Hair follicular keratinocyte (primary cell): ENCODE data around the gene MCM7. TPM values are rescaled to one million over a fixed set of nuclear protein-coding genes. Genes with fewer than 3 reads are reported as not detected.

Experiments
- total RNA-seq: library from RNA; depleted of rRNA; stranded (reverse); fragments of >200 nt; gene quantifications from 2 replicates; pipeline ENCODE4 v1.2.3, GENCODE V29; 2015

Gene MCM7
- total RNA-seq: 63.3 and 194 TPM in 2 replicates

DNA sequence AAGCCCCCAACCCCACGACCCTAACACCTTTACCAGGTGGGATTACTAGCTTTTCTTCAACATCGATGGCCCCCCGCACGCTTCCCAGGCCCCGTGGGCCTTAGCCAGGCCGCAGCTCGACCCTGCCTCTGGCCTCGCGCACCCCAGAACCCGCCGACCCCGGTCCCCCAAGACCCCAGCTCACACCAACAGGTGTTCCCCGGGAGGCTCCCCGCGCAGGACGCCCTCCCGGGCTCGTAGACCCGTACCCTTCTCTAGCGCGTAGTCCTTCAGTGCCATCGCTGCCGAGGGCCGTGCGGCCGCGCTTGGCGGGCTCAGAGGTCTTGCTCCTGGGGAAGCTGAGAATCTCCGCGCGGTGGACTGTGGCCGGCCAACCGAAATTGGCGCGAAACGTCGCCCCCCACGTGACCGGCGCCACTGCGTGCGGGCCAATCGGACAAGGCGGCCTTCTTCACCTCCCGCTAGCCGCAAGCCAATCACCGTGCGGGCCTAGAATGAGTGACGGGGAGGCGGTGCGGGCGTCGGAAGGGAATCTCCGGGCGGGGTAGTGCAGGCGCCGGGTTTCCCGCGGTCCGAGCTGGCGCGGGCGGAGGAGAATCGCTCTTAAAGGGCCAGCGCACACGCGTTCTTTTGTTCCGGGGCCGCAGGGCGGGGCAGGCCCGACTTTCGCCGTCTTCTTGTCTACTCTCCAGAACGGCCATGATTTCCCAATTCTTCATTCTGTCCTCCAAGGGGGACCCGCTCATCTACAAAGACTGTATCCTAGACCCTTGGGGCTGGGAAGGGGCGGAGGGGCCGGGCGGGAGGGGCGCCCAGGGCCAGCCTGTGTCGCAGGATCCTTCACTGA, at the start of gene MCM7, which contains the start of gene AP4M1:
Gene MCM7 (minus strand): TSS at position 382 of the 847 bp plus-strand sequence. CDS start 103 bp downstream, at position 279.
Gene AP4M1 (plus strand): TSS at position 628 of the 847 bp plus-strand sequence. CDS start 72 bp downstream, at position 700.

DNA sequence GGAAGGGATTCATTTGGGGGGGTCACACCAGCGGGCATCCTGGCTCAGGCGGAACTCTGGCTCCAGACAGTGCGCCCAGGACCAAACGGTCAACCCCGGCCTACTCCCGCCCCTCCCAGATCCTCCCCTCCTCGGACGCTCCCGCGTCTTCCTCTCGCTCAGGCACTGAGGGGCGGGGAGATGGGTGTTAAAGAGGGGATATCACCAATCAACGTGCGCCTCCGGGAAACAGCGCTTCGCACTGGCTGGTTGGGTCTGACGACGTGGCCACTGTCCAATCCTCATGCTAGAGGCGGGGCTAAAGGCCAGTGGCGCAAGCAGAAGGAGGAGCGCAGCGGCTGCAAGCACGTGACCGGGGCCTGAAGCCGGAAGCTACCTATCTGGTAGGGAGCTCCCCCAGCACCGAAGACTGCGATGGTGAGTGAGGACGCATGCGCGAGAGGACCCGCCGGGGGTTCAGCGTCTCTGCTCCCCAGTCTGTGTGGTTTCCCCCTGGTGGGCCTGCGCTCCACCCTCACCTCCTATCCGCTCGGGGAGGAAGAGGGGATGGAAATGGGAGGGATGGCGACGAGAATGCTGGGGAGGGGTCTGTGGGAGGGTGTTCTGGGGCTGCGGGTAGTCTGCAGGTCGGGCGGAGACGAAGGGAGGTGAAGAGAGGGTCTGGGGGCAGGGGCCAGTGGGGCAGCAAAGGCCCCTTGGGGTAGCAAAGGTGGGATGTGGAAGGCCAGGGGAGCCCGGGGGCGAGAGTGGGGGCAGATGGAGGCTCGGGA, 47.5 kb upstream of the MCM7 start, which contains the start of gene LAMTOR4:
Gene LAMTOR4 (plus strand): TSS at position 360 of the 770 bp plus-strand sequence. CDS start 55 bp downstream, at position 415.

DNA sequence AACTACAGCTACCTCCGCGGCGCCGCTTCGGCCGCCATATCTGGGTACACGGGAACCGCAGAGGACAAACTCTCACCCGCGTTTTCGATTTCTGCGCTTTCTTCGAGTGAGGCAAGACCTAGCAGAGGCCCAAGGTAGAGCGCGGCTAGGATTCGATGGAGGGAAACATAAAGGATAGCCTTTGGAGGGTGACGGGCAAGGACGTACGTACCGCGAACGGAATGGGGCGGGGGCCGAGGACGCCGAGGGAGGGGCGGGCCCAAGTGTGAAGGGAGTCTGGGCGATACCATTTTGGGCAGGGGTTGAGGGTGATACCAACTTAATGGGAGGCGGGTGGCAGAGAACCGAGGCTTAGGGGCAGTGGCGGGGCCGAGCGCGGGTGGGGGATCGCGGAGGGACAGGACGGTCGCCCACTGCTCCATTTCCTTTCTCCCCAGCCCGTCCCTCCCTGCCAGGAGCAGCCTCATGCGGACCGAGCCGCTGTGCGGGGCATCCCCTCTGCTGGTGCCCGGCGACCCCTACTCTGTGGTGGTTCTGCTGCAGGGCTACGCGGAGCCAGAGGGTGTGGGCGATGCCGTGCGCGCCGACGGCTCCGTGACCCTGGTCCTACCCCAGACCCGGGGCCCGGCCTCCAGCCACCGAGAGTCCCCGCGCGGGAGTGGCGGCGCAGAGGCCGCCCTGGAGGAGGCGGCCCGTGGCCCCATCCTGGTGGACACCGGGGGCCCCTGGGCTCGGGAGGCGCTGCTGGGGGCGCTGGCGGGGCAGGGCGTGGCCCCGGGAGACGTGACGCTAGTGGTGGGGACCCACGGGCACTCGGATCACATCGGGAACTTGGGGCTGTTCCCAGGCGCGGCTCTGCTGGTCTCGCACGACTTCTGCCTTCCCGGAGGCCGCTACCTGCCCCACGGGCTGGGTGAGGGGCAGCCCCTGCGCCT, 26.0 kb upstream of the MCM7 start, which contains the start of gene MBLAC1:
Gene MBLAC1 (plus strand): TSS at position 37 of the 935 bp plus-strand sequence. CDS start 429 bp downstream, at position 466.

DNA sequence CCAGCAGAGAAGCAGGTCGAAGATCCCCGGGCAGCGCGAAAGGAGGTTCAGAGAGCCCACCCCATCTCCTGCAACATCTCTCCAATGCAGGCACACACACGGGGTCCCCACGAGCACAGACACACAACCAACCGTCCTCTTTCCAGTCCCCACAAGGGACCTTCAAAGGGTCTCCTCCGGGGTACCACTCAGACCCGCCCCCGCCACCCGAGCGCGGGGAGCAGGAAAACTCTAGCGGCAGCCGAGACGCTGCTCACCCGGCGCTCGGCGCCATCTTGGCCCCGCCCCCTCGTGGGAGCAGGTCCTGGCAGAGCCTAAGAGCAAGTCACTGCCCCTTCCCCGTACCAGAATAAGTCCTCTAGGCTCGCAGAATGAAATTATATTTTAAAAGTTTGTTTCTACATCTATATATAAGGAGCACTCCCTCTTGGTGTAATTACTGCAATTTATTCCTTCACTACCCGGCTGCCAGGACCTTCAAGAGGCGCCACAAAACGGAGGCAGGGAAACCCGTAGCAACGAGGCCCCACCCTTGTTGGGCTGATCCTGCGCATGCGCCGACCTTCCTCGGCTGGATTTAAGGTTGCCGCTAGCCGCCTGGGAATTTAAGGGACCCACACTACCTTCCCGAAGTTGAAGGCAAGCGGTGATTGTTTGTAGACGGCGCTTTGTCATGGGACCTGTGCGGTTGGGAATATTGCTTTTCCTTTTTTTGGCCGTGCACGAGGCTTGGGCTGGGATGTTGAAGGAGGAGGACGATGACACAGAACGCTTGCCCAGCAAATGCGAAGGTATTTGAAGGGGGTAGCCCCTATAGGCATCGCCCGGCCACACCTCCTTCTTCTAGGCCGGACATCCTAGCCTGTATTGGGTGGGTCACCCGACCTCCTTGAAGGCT, 18.1 kb upstream of the MCM7 start, which contains the start of the genes CNPY4 and TAF6:
Gene CNPY4 (plus strand): TSS at position 563 of the 898 bp plus-strand sequence. CDS start 111 bp downstream, at position 674.
Gene TAF6 (minus strand): TSS at position 287 of the 898 bp plus-strand sequence. CDS start 5,149 bp downstream, outside the sequence.

DNA sequence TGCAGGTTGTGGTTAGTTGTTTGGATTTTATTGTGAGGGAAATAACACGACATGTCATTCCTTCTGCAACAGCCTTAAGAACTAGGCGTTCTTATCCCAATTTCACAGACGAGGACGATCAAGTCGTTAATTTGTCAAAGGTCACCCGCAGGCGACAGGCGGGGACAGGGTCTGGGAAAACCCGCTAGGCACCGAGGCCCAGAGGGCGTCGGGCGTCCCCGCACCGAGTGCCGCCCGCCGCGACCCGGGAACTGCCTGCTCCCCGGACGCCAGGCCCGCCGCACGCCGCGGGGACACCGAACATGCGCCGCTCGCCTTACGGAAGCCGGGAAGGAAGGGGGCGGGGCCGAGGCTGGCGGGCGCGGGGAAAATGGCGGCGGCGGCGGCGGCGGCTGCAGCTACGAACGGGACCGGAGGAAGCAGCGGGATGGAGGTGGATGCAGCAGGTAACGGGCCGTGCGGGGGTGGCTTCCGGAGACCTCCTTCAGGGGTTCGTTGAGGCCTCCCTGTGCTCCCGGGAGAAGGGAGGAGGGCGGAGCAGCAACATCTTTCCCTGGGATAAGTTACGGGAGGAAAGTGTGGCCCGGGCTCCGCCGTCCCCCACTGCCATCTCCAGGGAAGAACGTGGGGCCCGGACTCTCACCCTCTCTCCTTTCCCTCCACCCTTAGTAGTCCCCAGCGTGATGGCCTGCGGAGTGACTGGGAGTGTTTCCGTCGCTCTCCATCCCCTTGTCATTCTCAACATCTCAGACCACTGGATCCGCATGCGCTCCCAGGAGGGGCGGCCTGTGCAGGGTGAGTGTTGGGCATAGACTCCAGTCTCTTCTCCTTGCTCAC, 12.4 kb downstream of the MCM7 start, which contains the start of gene COPS6:
Gene COPS6 (plus strand): TSS at position 349 of the 837 bp plus-strand sequence. CDS start 22 bp downstream, at position 371.

DNA sequence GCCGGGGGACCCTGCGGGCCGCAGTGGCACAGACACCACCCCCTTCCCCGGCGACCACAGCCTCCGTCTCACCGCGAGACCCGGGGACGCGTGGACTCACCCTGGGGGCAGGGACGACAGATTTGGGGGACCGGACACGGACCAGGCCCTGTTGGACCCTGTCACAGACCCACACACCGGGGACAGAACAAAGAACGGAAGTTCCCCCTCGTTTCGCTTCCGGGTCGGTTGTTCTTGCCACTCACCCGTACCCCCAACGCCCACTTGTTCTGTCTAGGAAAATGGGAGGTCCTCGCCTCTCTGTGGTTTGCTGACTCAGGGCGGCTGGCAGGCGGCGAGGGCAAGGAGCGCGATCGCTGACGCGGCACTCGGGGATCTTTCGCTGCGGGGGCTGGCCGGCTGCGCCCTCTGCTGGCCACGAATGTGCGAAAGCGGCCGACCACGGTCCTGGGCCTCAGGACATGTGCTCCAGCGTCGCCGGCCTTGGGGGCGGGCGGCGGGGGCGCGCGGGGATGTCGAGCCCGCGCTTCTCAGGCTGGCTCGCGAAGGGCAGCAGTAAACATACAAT, 19.6 kb downstream of the MCM7 start, which contains the start of gene ZNF3:
Gene ZNF3 (minus strand): TSS at position 189 of the 568 bp plus-strand sequence. CDS start 4,366 bp downstream, outside the sequence.

DNA sequence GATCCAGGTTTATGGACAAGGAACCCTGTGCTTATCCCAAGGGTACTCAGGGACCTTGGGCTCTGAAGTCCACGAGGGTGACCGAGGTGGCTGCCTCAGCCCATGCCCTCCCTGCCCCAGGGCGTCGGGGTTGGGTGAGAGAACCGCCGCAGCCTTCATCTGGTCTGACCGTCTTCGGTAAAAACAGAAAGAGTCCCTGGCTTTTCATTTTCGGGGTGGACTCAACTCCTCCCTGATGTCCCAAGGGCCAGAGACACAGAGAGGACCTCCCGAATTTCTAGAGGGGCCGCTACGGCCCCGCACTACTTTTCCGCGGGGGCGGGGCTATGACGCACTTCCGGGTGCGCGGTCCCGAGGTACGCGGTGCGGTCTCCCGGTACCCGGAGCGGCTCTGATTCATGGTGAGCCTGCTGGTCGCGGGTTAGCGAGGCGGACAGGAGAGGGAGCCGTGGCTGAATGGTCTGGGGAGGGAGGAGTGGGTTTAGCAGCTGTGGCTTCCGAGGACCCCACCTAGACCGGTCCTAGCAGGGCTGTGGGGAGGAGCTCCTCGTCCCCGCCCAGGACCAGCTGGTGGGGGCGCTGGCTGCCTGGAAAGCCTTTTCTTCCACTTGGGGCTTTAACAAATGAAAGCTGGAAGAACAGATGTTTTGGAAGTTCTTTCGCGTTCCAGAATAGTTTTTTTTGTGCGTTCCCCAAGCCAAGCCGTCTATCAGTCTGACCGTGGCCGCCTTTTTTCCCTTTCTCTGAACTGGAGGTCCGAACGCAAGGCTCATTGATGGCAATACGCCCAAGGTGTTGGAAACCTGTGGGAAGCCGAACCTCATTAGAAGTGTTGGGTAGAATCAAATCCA, 51.5 kb downstream of the MCM7 start, which contains the start of gene ZSCAN21:
Gene ZSCAN21 (plus strand): TSS at position 334 of the 851 bp plus-strand sequence. CDS start 7,233 bp downstream, outside the sequence.

Other genes starting within 250 kb of the MCM7 start
- not detected in 2 replicates for gene OR2AE1, start 224.4 kb downstream of the MCM7 start, total RNA-seq
- 12.5 and 21.3 TPM in 2 replicates for gene TRIM4, start 181.9 kb downstream of the MCM7 start, total RNA-seq
- not detected in 2 replicates for gene GJC3, start 171.8 kb downstream of the MCM7 start, total RNA-seq
- gene AZGP1, start 125.4 kb downstream of the MCM7 start, total RNA-seq: 0.39 TPM in 1 of 2 replicates, not detected in the other
- gene ZKSCAN1, start 85.8 kb downstream of the MCM7 start, total RNA-seq: 18.6 and 21.3 TPM in 2 replicates
- 9.1 and 10.7 TPM in 2 replicates for gene ZSCAN21, start 51.6 kb downstream of the MCM7 start, total RNA-seq
- gene ZNF3, start 19.7 kb downstream of the MCM7 start, total RNA-seq: 10.3 and 11.4 TPM in 2 replicates
- gene COPS6, start 12.4 kb downstream of the MCM7 start, total RNA-seq: 52.7 and 64.4 TPM in 2 replicates
- gene AP4M1, start 246 bp upstream of the MCM7 start, total RNA-seq: 8.4 and 12.8 TPM in 2 replicates
- 59.5 and 65.9 TPM in 2 replicates for gene TAF6, start 18.0 kb upstream of the MCM7 start, total RNA-seq
- 10.3 and 11.2 TPM in 2 replicates for gene CNPY4, start 18.2 kb upstream of the MCM7 start, total RNA-seq
- gene MBLAC1, start 25.6 kb upstream of the MCM7 start, total RNA-seq: 1.2 and 1.8 TPM in 2 replicates
- gene LAMTOR4, start 47.5 kb upstream of the MCM7 start, total RNA-seq: 135 and 222 TPM in 2 replicates
- 8.4 and 9.6 TPM in 2 replicates for gene TRAPPC14, start 57.3 kb upstream of the MCM7 start, total RNA-seq
- 3.0 and 3.5 TPM in 2 replicates for gene GAL3ST4, start 67.2 kb upstream of the MCM7 start, total RNA-seq
- gene GPC2, start 76.0 kb upstream of the MCM7 start, total RNA-seq: 0.30 and 1.1 TPM in 2 replicates
- 0.04 TPM in 1 of 2 replicates, not detected in the other for gene STAG3, start 76.5 kb upstream of the MCM7 start, total RNA-seq
- gene PVRIG, start 118.6 kb upstream of the MCM7 start, total RNA-seq: not detected in 2 replicates
- gene SPDYE3, start 206.3 kb upstream of the MCM7 start, total RNA-seq: not detected in 2 replicates